ENCODE data around the gene SLC9A8.

DNA sequence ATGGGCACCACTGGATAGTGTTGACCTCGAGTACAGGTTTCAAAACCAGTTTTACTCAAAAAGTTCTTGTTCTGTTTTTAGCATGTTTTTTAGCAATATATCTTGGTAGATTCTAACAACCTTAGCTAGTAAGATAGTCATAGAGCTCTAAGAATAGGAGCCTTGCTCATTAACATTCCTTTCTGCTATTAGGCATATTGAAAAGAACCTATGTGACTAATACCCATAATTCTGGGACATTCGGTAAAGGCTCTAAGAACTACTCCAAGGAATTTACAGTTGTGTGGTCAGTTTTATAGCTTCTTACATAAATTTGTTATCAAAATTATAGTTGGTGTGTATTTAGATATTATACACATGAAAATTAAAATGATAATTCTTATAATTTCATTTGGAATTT, 11.6 kb downstream of the SLC9A8 start:
- TF ChIP-seq POLR2A (IDR thresholded peaks at IDR 0.05; ENCODE audit: low read length) = no peak
- no peak for TF ChIP-seq GATA1 (IDR thresholded peaks at IDR 0.05; ENCODE audit: low read depth, low read length)

Measured in erythroblast (primary cell).